ENCODE results near the gene ACVR1. TPM values are rescaled to one million over a fixed set of nuclear protein-coding genes. Genes with fewer than 3 reads are reported as not detected.

The ACVR1 gene
- total and polyA plus RNA-seq, 2 of the 13 experiments (the other 11 are each of a cell fraction or from before 2014, with no cell fraction given), result 2.3 to 5.4 TPM

DNA sequence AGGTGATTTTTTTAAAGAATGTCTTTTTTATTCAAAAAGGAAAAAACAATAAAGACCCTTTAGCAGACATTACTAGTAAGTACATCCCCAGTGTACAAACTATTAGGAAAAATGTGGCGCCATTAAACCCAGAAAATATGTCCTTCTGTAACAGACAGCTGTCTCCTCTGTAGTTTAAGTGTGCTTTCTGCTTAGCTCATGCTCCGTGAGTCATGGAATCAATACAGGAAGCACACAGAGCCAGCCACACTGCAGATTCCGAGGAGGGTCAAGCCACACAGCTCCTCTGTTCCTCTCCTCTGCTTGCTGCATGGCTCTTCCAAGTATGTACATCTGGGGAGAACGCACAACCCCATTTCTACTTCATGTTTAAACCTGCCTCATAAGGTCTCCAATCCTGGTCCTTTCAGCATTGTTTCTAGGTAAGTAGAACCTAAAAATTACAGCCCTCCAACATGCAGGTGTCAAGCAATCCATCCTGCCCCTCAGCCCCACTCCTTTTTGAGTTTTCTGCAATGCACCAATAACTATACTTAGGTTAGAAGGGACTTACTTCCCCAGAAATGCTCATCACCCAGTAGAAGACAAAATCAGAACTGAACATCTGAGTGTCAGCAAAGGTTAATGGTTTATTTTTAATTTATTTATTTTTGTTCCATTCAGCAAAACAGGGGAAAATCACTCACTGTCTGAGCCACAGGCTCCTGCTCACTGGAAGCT lies 37.5 kb downstream of the ACVR1 start (continued):
- TF ChIP-seq, protein P1, sequence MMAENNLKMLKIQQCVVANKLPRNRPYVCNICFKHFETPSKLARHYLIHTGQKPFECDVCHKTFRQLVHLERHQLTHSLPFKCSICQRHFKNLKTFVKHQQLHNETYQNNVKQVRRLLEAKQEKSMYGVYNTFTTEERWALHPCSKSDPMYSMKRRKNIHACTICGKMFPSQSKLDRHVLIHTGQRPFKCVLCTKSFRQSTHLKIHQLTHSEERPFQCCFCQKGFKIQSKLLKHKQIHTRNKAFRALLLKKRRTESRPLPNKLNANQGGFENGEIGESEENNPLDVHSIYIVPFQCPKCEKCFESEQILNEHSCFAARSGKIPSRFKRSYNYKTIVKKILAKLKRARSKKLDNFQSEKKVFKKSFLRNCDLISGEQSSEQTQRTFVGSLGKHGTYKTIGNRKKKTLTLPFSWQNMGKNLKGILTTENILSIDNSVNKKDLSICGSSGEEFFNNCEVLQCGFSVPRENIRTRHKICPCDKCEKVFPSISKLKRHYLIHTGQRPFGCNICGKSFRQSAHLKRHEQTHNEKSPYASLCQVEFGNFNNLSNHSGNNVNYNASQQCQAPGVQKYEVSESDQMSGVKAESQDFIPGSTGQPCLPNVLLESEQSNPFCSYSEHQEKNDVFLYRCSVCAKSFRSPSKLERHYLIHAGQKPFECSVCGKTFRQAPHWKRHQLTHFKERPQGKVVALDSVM (CRISPR knock-in tag; IDR thresholded peaks at IDR 0.05), result no peak
- TF ChIP-seq TCF12 (IDR thresholded peaks at IDR 0.05) (no peak), TCF12 (CRISPR knock-in tag; IDR thresholded peaks at IDR 0.05) (no peak), SPEN (CRISPR knock-in tag; IDR thresholded peaks at IDR 0.05; ENCODE audit: low read depth) (peak; percentile 55), MIXL1 (CRISPR knock-in tag; IDR thresholded peaks at IDR 0.05) (0 out of 2 replicates have a peak, but pooled peaks have one; percentile 51), FOXO1 (CRISPR knock-in tag; IDR thresholded peaks at IDR 0.05) (peak; percentile 55; the same call in 1 of the 2 replicates), ZMYM3 (CRISPR knock-in tag; IDR thresholded peaks at IDR 0.05) (peak; percentile 72; the same call in 1 of the 2 replicates), ZNF225 (CRISPR knock-in tag; IDR thresholded peaks at IDR 0.05) (no peak), NFE2 (CRISPR knock-in tag; IDR thresholded peaks at IDR 0.05) (peak; percentile 82), FOSL1 (CRISPR knock-in tag; IDR thresholded peaks at IDR 0.05; ENCODE audit: borderline replicate concordance) (peak; percentile 85), ASH2L (IDR thresholded peaks at IDR 0.05; ENCODE audit: insufficient read length, low read depth, low read length) (peak; percentile 54), ZNF761 (CRISPR knock-in tag; conservative IDR thresholded peaks at IDR 0.05) (0 out of 2 replicates have a peak, but pooled peaks have one; percentile 53), ZNF816 (CRISPR knock-in tag; IDR thresholded peaks at IDR 0.05; ENCODE audit: borderline replicate concordance) (peak; percentile 45; the same call in 1 of the 2 replicates), TP53 (CRISPR knock-in tag; conservative IDR thresholded peaks at IDR 0.05) (no peak), KMT2A (CRISPR knock-in tag; IDR thresholded peaks at IDR 0.05) (peak; percentile 76; the same call in 1 of the 2 replicates), IKZF1 (IDR thresholded peaks at IDR 0.05) (no peak)
- TF ChIP-seq, protein P2, sequence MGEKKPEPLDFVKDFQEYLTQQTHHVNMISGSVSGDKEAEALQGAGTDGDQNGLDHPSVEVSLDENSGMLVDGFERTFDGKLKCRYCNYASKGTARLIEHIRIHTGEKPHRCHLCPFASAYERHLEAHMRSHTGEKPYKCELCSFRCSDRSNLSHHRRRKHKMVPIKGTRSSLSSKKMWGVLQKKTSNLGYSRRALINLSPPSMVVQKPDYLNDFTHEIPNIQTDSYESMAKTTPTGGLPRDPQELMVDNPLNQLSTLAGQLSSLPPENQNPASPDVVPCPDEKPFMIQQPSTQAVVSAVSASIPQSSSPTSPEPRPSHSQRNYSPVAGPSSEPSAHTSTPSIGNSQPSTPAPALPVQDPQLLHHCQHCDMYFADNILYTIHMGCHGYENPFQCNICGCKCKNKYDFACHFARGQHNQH (CRISPR knock-in tag; IDR thresholded peaks at IDR 0.05), result peak; percentile 66; the same call in 1 of the 2 replicates
- TF ChIP-seq, protein P3, sequence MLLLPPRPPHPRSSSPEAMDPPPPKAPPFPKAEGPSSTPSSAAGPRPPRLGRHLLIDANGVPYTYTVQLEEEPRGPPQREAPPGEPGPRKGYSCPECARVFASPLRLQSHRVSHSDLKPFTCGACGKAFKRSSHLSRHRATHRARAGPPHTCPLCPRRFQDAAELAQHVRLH (CRISPR knock-in tag; IDR thresholded peaks at IDR 0.05; ENCODE audit: borderline replicate concordance, low read depth), result peak; percentile 81; the same call in 1 of the 2 replicates
- TF ChIP-seq, protein P4, sequence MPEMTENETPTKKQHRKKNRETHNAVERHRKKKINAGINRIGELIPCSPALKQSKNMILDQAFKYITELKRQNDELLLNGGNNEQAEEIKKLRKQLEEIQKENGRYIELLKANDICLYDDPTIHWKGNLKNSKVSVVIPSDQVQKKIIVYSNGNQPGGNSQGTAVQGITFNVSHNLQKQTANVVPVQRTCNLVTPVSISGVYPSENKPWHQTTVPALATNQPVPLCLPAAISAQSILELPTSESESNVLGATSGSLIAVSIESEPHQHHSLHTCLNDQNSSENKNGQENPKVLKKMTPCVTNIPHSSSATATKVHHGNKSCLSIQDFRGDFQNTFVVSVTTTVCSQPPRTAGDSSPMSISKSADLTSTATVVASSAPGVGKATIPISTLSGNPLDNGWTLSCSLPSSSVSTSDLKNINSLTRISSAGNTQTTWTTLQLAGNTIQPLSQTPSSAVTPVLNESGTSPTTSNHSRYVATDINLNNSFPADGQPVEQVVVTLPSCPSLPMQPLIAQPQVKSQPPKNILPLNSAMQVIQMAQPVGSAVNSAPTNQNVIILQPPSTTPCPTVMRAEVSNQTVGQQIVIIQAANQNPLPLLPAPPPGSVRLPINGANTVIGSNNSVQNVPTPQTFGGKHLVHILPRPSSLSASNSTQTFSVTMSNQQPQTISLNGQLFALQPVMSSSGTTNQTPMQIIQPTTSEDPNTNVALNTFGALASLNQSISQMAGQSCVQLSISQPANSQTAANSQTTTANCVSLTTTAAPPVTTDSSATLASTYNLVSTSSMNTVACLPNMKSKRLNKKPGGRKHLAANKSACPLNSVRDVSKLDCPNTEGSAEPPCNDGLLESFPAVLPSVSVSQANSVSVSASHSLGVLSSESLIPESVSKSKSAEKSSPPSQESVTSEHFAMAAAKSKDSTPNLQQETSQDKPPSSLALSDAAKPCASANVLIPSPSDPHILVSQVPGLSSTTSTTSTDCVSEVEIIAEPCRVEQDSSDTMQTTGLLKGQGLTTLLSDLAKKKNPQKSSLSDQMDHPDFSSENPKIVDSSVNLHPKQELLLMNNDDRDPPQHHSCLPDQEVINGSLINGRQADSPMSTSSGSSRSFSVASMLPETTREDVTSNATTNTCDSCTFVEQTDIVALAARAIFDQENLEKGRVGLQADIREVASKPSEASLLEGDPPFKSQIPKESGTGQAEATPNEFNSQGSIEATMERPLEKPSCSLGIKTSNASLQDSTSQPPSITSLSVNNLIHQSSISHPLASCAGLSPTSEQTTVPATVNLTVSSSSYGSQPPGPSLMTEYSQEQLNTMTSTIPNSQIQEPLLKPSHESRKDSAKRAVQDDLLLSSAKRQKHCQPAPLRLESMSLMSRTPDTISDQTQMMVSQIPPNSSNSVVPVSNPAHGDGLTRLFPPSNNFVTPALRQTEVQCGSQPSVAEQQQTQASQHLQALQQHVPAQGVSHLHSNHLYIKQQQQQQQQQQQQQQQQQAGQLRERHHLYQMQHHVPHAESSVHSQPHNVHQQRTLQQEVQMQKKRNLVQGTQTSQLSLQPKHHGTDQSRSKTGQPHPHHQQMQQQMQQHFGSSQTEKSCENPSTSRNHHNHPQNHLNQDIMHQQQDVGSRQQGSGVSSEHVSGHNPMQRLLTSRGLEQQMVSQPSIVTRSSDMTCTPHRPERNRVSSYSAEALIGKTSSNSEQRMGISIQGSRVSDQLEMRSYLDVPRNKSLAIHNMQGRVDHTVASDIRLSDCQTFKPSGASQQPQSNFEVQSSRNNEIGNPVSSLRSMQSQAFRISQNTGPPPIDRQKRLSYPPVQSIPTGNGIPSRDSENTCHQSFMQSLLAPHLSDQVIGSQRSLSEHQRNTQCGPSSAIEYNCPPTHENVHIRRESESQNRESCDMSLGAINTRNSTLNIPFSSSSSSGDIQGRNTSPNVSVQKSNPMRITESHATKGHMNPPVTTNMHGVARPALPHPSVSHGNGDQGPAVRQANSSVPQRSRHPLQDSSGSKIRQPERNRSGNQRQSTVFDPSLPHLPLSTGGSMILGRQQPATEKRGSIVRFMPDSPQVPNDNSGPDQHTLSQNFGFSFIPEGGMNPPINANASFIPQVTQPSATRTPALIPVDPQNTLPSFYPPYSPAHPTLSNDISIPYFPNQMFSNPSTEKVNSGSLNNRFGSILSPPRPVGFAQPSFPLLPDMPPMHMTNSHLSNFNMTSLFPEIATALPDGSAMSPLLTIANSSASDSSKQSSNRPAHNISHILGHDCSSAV (CRISPR knock-in tag; IDR thresholded peaks at IDR 0.05; ENCODE audit: borderline replicate concordance), result no peak
